Measurements from ENCODE around the gene ZBTB7B. TPM values are rescaled to one million over a fixed set of nuclear protein-coding genes. Genes with fewer than 3 reads are reported as not detected.
A peak's percentile ranks its signal among the peaks of the same experiment; 100 is the strongest.

Gene ZBTB7B
- total RNA-seq, 1 donor from 2014 or later: 56.6 TPM

DNA sequence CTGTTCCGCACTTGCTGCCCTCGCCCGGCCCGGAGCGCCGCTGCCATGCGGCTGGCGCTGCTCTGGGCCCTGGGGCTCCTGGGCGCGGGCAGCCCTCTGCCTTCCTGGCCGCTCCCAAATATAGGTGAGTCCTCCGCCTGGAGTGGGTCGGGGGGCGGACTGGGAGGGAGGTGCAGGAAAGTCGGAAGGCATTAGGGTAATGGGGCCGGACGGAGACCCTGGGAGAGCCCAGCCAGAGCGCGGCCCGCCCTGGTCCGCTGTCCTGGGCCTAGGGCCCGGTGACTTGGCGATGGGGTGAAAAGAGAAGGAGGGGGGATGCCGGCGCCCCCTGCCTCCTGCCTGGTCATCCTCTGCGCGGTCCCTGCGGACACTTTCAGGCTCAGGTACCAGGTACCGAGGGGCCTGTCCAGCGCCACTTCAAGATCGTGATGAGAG lies 48.8 kb downstream of the ZBTB7B start:
- no peaks in the 10 kb centered on the region for H3K9me3 Mint-ChIP-seq
- intact Hi-C loops (cut with micrococcal nuclease): loop anchor here (1.0 to 2.0 kb wide), 5 partner anchors 10 to 121 kb away; partner anchors contain the start of genes KRTCAP2, PYGO2, TRIM46 and ZBTB7B
- ATAC-seq (ENCODE audit: low read depth): peak; percentile 2

GRCh38 chr1:155051777-155052398 lies 49.3 kb downstream of the ZBTB7B start:
- TF ChIP-seq CTCF (IDR thresholded peaks at IDR 0.05): no peak
- intact Hi-C loops (cut with micrococcal nuclease): loop anchor here (1.0 to 2.0 kb wide), 6 partner anchors 9 to 121 kb away; partner anchors contain the start of genes KRTCAP2, PYGO2, TRIM46 and ZBTB7B
- H3K36me3 Mint-ChIP-seq (ENCODE audit: low read depth): peaks cover 2% of the 10 kb centered on the region
- H3K27me3 Mint-ChIP-seq: no peaks in the 10 kb centered on the region
- ATAC-seq (ENCODE audit: low read depth) (peak; percentile 26), DNase-seq (no peak)
- CTCF ChIA-PET: interaction anchor here (1.0 to 3.1 kb wide), 8 partner anchors 9 to 492 kb away, joined by 3 to 37 read pairs (median 4); partner anchors contain the start of genes EFNA4 and PYGO2
- H3K4me3 Mint-ChIP-seq: peak overlapping the region; percentile 79
- no peaks in the 10 kb centered on the region for H3K9me3 Mint-ChIP-seq
- H3K27ac Mint-ChIP-seq: no peak overlapping the region
- H3K4me1 Mint-ChIP-seq: peaks cover 22% of the 10 kb centered on the region
- POLR2A ChIA-PET: interaction anchor here (0.8 to 1.6 kb wide), 7 partner anchors 10 to 91 kb away, joined by 3 to 12 read pairs (median 5); partner anchors contain the start of gene FLAD1

More for the DNA sequence above, 48.8 kb downstream of the ZBTB7B start:
- Mint-ChIP-seq H3K27me3 (no peaks in the 10 kb centered on the region), H3K27ac (no peak overlapping the region), H3K4me3 (peak overlapping the region; percentile 79), H3K36me3 (ENCODE audit: low read depth) (peaks cover 2% of the 10 kb centered on the region), H3K4me1 (peaks cover 22% of the 10 kb centered on the region)
- DNase-seq: peak; percentile 38
- CTCF ChIA-PET: interaction anchor here (0.6 to 3.1 kb wide), 16 partner anchors 10 to 492 kb away, joined by 3 to 37 read pairs (median 4); partner anchors contain the start of genes EFNA4, KCNN3, KRTCAP2 and PBXIP1
- no peak for TF ChIP-seq CTCF (IDR thresholded peaks at IDR 0.05)
- POLR2A ChIA-PET: interaction anchor here (0.5 to 1.6 kb wide), 13 partner anchors 10 to 931 kb away, joined by 3 to 12 read pairs (median 4); partner anchors contain the start of genes EFNA3, FLAD1, KRTCAP2 and PMVK

DNA sequence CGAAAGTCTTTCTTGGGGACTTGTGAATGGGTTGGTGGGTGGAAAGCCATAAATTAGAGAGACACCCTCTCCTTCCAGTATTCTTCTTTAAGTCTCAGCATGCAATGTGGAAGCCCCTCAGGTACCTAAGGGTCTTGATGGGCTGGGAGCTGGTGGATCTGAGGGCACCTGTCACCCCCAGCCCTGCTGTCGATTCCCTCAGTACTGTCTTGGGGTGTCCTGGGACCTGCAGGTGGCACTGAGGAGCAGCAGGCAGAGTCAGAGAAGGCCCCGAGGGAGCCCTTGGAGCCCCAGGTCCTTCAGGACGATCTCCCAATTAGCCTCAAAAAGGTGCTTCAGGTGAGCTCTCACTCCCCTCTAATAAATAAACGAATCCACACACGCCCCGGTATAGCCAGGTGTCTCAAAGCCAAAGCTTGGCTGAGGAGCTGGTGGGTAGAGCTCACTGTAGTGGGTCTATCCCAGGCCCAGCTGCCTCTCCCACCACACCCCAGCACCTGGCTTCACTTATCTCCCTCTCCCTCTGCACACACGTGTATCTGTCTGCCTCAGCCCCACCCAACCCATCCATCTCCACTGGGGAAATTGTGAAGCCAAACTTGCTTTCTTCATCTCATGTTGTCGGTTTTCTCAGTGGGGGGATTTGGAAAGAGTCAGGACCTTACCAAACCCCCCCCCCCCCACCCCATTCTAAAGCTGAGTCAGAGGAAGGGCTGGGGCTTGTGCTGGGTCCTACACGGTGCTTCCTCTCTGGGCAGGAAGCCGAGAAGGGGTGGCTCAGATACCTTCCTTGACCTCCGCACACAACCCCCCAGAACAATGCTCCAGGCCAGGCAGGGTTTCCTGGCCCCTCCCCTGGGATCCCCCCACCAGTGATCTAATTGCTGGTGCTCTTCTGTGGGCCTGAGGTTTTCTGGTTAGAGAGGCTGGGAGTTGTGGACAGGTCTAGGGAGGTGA lies 50.1 kb downstream of the ZBTB7B start:
- POLR2A ChIA-PET: interaction anchor here (0.6 to 1.1 kb wide), 5 partner anchors 18 to 79 kb away, joined by 3 to 4 read pairs (median 3); partner anchors contain the start of gene FLAD1
- Mint-ChIP-seq H3K4me3 (peak overlapping the region; percentile 79), H3K9me3 (no peaks in the 10 kb centered on the region), H3K27me3 (no peaks in the 10 kb centered on the region), H3K4me1 (peaks cover 22% of the 10 kb centered on the region), H3K27ac (no peak overlapping the region), H3K36me3 (ENCODE audit: low read depth) (peaks cover 6% of the 10 kb centered on the region)
- peak; percentile 26 for DNase-seq
- intact Hi-C loops (cut with micrococcal nuclease): loop anchor here (2.0 kb wide), 1 partner anchor 36 kb away; no protein-coding TSS in a partner anchor
- CTCF ChIA-PET: interaction anchor here (1.5 to 3.1 kb wide), 4 partner anchors 8 to 39 kb away, joined by 4 to 37 read pairs (median 6); partner anchors contain the start of gene EFNA4
- ATAC-seq (ENCODE audit: low read depth): no peak
- no peak for TF ChIP-seq CTCF (IDR thresholded peaks at IDR 0.05)

GRCh38 chr1:155053531-155054105 lies 51.0 kb downstream of the ZBTB7B start:
- ChIA-PET CTCF (interaction anchor here (1.1 to 2.5 kb wide), 4 partner anchors 10 to 38 kb away, joined by 3 to 9 read pairs (median 4); no protein-coding TSS in a partner anchor), POLR2A (interaction anchor here (0.6 to 0.8 kb wide), 2 partner anchors 47 to 80 kb away, joined by 4 read pairs; no protein-coding TSS in a partner anchor)
- H3K4me1 Mint-ChIP-seq: peaks cover 22% of the 10 kb centered on the region

More at GRCh38 chr1:155053531-155054105, 51.0 kb downstream of the ZBTB7B start:
- Mint-ChIP-seq H3K36me3 (ENCODE audit: low read depth) (peaks cover 7% of the 10 kb centered on the region), H3K27me3 (no peaks in the 10 kb centered on the region), H3K27ac (no peak overlapping the region), H3K9me3 (no peaks in the 10 kb centered on the region), H3K4me3 (no peak overlapping the region)
- no peak for ATAC-seq (ENCODE audit: low read depth)
- no peak for TF ChIP-seq CTCF (IDR thresholded peaks at IDR 0.05)
- DNase-seq: no peak
- intact Hi-C loops (cut with micrococcal nuclease): loop anchor here (2.0 kb wide), 1 partner anchor 37 kb away; no protein-coding TSS in a partner anchor

Data from activated B cell treated with CpG ODN at 0.5 μM for 24 hours (primary cell).